Peyer's patch (tissue), 4 donors: ENCODE measurements around the gene ANKRD11. TPM values are rescaled to one million over a fixed set of nuclear protein-coding genes. Genes with fewer than 3 reads are reported as not detected.
"Not testable (repeated sequence)": the region's sequence is repeated elsewhere in the genome, so short reads cannot be mapped to it uniquely, and the experiment has no call there.

Source experiments
- DNase-seq, 3 donors: peaks; one replicate each; pipeline ENCODE4 v3.0.0-alpha.2; 2017 to 2019
- H3K27ac ChIP-seq, 4 donors: fragments of 200-600 bp; sonication (generic); one replicate each; pipeline ENCODE4 v1.5.1; 2016 to 2019
- H3K27me3 ChIP-seq, 2 donors: fragments of 200-600 bp; sonication (generic); one replicate each; pipeline ENCODE4 v1.5.1; 2019
- H3K36me3 ChIP-seq, 3 donors: fragments of 200-600 bp; sonication (generic); one replicate each; pipeline ENCODE4 v1.5.1; 2016 to 2019
- H3K4me1 ChIP-seq, 4 donors: fragments of 200-600 bp; sonication (generic); one replicate each; pipeline ENCODE4 v1.5.1; 2016 to 2019
- H3K4me3 ChIP-seq, 4 donors: fragments of 200-600 bp; sonication (generic); 1 replicate in 3 of 4; 2 replicates in 1 of 4; pipeline ENCODE4 v1.5.1; 2016 to 2019; ENCODE audit warnings: mild to moderate bottlenecking in 1 of 4
- H3K9me3 ChIP-seq, 4 donors: fragments of 200-600 bp; sonication (generic); one replicate each; pipeline ENCODE4 v1.5.1; 2016 to 2019; ENCODE audit warnings: mild to moderate bottlenecking in 1 of 4
- POLR2A ChIP-seq, 2 donors: fragments of 450-650 bp; IDR thresholded peaks; one replicate each; pipeline ENCODE4 v1.5.1; 2017; ENCODE audit warnings: antibody characterized with exemption in 2 of 2, mild to moderate bottlenecking in 2 of 2, moderate library complexity in 2 of 2
- total RNA-seq, 4 donors: library from RNA; depleted of rRNA; stranded (reverse); fragments of >200 nt; gene quantifications; one replicate each; pipeline ENCODE4 v1.1.0, GENCODE V29; 2016
- TF ChIP-seq, protein P1 (sequence below), 6 experiments: fragments of 450-650 bp in 4 of 6; fragments of 200-600 bp in 2 of 6; sonication (generic) in 1 of 6; IDR thresholded peaks; one replicate each; pipeline ENCODE4 v1.5.1; 2017 to 2019; ENCODE audit warnings: antibody characterized with exemption in 6 of 6, mild to moderate bottlenecking in 3 of 6, moderate library complexity in 1 of 6

ANKRD11 gene
- total RNA-seq, 4 donors from 2014 or later: 177 to 227 (median 211) TPM

DNA sequence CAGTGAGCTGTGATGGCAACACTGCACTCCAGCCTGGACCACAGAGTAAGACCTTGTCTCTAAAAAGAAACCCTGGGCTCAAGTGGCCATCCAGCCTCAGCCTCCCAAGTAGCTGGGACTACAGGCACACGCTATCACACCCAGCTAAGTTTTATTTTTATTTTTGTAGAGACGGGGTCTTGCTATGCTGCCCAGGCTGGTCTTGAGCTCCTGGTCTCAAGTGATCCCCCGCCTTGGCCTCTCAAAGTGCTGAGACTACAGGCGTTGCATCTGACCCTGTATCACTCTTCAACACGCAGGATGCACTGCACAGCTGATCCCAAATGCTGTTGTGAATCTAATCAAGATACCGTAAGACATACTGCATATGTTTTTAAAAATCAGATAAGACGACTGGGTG lies 23.0 kb downstream of the ANKRD11 start:
- no peaks in the 10 kb centered on the region for H3K9me3 ChIP-seq
- no peak for TF ChIP-seq POLR2A (IDR thresholded peaks at IDR 0.05)
- TF ChIP-seq, protein P1, sequence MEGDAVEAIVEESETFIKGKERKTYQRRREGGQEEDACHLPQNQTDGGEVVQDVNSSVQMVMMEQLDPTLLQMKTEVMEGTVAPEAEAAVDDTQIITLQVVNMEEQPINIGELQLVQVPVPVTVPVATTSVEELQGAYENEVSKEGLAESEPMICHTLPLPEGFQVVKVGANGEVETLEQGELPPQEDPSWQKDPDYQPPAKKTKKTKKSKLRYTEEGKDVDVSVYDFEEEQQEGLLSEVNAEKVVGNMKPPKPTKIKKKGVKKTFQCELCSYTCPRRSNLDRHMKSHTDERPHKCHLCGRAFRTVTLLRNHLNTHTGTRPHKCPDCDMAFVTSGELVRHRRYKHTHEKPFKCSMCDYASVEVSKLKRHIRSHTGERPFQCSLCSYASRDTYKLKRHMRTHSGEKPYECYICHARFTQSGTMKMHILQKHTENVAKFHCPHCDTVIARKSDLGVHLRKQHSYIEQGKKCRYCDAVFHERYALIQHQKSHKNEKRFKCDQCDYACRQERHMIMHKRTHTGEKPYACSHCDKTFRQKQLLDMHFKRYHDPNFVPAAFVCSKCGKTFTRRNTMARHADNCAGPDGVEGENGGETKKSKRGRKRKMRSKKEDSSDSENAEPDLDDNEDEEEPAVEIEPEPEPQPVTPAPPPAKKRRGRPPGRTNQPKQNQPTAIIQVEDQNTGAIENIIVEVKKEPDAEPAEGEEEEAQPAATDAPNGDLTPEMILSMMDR (IDR thresholded peaks at IDR 0.05): no peak
- H3K27ac ChIP-seq: no peak overlapping the region
- H3K36me3 ChIP-seq: no peaks in the 10 kb centered on the region
- no peak for DNase-seq
- peaks cover 0 to 46% (median 8%) of the 10 kb centered on the region in 4 donors for H3K4me1 ChIP-seq
- no peak overlapping the region for H3K4me3 ChIP-seq
- H3K27me3 ChIP-seq: no peaks in the 10 kb centered on the region

DNA sequence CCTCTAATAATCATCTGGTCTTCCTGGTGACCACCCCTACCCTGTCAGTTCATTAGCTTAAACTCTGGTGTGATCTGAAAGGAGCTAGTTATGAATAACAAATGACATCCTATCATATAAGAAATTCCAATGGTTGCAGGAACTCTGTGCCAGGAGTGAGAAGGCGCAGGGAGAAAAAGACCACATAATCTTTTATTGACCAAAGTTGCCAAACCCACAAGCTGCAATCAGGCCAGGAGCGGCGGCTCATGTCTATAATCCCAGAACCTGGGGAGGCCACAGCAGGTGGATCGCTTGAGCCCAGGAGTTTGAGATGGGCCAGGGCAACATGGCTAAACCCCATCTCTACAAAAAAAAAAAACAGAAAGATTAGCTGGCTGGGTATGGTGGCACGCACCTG lies 23.4 kb downstream of the ANKRD11 start:
- no peak for DNase-seq
- H3K4me1 ChIP-seq: peaks cover 0 to 42% (median 8%) of the 10 kb centered on the region in 4 donors

DNA sequence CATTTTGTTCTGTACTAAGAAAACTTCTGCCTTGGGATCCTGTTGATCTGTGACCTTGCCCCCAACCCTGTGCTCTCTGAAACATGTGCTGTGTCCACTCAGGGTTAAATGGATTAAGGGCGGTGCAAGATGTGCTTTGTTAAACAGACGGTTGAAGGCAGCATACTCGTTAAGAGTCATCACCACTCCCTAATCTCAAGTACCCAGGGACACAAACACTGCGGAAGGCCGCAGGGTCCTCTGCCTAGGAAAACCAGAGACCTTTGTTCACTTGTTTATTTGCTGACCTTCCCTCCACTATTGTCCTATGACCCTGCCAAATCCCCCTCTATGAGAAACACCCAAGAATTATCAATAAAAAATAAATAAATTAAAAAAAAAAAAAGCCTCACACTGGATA lies 27.0 kb downstream of the ANKRD11 start:
- H3K36me3 ChIP-seq, DNase-seq, H3K27ac ChIP-seq, H3K27me3 ChIP-seq, H3K4me3 ChIP-seq, H3K9me3 ChIP-seq: not testable (repeated sequence)
- H3K4me1 ChIP-seq: peaks cover 0 to 17% (median 0%) of the 10 kb centered on the region in 4 donors

More for the DNA sequence above, 23.4 kb downstream of the ANKRD11 start:
- no peak overlapping the region for H3K4me3 ChIP-seq
- H3K27ac ChIP-seq: no peak overlapping the region
- no peak for TF ChIP-seq POLR2A (IDR thresholded peaks at IDR 0.05)
- TF ChIP-seq, protein P1 (IDR thresholded peaks at IDR 0.05): no peak
- no peaks in the 10 kb centered on the region for H3K27me3 ChIP-seq
- no peaks in the 10 kb centered on the region for H3K36me3 ChIP-seq
- no peaks in the 10 kb centered on the region for H3K9me3 ChIP-seq

DNA sequence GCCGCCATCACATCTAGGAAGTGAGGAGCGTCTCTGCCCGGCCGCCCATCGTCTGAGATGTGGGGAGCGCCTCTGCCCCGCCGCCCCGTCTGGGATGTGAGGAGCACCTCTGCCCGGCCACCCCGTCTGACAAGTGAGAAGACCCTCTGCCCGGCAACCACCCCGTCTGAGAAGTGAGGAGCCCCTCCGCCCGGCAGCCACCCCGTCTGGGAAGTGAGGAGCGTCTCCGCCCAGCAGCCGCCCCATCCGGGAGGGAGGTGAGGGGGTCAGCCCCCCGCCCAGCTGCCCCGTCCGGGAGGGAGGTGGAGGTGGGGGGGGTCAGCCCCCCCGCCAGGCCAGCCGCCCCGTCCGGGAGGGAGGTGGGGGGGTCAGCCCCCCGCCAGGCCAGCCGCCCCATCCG lies 27.7 kb downstream of the ANKRD11 start:
- H3K36me3 ChIP-seq, H3K4me3 ChIP-seq, H3K27me3 ChIP-seq, H3K27ac ChIP-seq, H3K9me3 ChIP-seq, DNase-seq: not testable (repeated sequence)
- H3K4me1 ChIP-seq: peaks cover 0 to 11% (median 0%) of the 10 kb centered on the region in 4 donors

DNA sequence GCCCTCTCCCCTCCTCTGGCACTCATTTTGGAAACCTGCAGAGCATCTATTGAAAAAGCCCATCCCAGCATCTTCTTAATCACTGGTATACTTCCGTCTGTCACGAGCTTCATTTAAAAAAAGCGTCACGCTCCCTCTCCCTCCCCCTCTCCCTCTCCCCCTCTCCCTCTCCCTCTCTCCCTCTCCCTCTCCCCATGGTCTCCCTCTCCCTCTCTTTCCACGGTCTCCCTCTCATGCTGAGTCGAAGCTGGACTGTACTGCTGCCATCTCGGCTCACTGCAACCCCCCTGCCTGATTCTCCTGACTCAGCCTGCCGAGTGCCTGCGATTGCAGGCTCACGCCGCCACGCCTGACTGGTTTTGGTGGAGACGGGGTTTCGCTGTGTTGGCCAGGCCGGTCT lies 28.5 kb downstream of the ANKRD11 start:
- H3K4me1 ChIP-seq, H3K36me3 ChIP-seq, H3K27ac ChIP-seq, H3K9me3 ChIP-seq, H3K4me3 ChIP-seq, H3K27me3 ChIP-seq, DNase-seq: not testable (repeated sequence)

DNA sequence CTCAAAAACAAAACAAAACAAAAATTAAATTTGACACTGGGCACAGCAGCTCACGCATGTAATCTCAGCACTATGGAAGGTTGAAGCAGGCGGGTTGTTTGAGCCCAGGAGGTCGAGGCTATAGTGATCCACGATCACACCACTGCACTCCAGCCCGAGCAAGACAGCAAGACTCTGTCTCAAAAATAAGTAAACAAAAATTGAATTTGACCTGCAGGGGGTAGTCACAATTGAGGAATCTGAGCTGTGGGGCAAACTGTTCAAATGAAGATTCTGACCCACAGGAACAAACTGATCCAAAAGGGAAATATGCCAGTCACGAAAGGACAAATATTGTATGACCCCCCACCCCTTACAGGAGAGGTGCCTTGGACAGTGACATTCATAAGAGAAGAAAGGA lies 29.8 kb downstream of the ANKRD11 start:
- Histone ChIP-seq H3K4me3 (no peak overlapping the region), H3K27ac (no peak overlapping the region), H3K9me3 (no peaks in the 10 kb centered on the region), H3K36me3 (no peaks in the 10 kb centered on the region), H3K4me1 (no peaks in the 10 kb centered on the region), H3K27me3 (no peaks in the 10 kb centered on the region)
- no peak for DNase-seq
- TF ChIP-seq, protein P1 (IDR thresholded peaks at IDR 0.05): peak in 1 of 6 experiments; percentile 8
- TF ChIP-seq POLR2A (IDR thresholded peaks at IDR 0.05): no peak

DNA sequence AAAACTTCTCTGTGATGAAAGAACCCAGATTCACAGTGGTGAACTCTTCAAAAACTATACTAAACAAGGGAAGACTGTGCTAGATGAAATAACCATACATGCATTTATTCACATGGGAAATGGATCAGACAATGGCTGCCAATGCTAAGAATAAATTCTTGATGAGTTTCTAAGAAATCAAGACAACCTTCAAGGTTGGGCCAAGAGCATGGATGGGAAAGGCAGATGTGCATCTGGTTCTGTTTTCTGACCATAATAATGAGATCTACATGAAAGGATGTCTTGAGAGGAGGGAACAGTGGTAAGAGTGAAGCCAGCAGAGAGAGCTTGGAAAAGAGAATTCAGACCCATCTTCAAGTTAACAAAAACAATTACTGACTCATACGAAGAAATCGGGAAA lies 31.4 kb downstream of the ANKRD11 start:
- no peaks in the 10 kb centered on the region for H3K9me3 ChIP-seq
- no peak for DNase-seq
- TF ChIP-seq POLR2A (IDR thresholded peaks at IDR 0.05): no peak
- TF ChIP-seq, protein P1 (IDR thresholded peaks at IDR 0.05): no peak
- peaks cover 0 to 11% (median 2%) of the 10 kb centered on the region in 4 donors for H3K4me1 ChIP-seq
- H3K36me3 ChIP-seq: no peaks in the 10 kb centered on the region
- H3K27me3 ChIP-seq: no peaks in the 10 kb centered on the region
- H3K4me3 ChIP-seq: no peak overlapping the region
- H3K27ac ChIP-seq: no peak overlapping the region
